Bone marrow (tissue), 2 donors: ENCODE data around the gene CCR3.

Source experiments
- DNase-seq, 2 donors: peaks; one replicate each; lab custom pipeline; 2025; lab: John Stamatoyannopoulos, UW

CCR3 gene

DNA sequence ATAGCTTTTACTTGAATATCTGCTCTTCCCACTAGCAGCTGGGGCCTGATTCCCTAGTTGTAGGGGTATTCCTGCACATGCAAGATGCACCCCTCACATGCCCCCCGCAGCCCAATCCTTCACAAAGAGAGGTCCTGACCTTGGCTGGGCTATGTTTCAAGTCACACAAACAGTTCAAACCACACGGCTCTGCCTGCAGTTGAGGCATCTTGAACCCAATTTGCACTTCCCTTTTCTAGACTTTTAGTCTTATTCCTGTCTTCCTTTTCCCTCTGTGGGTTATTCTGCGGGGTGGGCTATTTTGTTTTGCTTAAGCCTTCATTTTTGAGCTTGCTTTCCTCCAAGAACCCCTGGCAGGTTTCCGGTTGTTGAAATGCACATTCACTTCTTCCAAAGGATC lies 20.9 kb upstream of the CCR3 start:
- DNase-seq: peak in 1 of 2 donors; percentile 54

DNA sequence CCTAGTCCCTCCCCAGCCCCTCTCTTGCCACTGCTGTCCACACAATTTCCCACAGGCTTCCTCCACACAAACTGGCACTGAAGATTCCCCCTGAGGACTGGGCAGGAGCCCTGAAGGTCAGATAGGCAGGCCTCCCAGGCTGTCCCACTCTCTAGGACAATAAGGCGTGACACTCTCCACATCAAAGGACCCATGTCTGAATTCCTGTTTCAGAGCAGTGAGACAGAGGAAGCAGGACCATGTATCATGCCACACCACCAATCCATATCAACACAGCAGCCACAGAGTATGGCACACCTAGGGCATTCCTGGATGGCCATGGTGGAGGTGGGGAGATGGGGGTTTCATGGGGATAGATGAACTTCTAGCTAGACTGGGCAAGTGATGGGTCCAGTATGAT lies 20.3 kb upstream of the CCR3 start:
- no peak for DNase-seq

- peak in 1 of 2 donors; percentile 88 for DNase-seq
Observed at GRCh38 chr3:46222435-46223161, 19.7 kb upstream of the CCR3 start.

- DNase-seq: peak in 1 of 2 donors; percentile 93
Observed at GRCh38 chr3:46228260-46229242, 13.7 kb upstream of the CCR3 start.

DNA sequence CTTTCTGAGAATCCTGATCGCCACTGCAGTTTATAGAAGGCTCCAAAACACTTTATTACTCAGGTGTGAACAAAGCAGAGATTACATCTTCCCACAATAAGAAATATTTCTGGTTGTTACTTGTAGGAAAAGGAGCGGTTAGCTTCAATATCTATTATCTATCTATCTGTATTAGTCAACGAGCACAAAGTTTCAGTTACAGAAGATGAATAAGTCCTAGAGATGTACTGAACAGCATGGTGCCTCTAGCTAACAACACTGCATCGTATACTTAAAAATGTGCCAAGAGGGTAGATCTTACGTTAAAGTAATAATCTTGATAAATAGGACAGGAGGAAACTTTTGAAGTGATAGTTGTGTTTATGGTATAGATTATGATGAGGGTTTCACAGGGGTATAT lies 10.9 kb upstream of the CCR3 start:
- DNase-seq: no peak

DNA sequence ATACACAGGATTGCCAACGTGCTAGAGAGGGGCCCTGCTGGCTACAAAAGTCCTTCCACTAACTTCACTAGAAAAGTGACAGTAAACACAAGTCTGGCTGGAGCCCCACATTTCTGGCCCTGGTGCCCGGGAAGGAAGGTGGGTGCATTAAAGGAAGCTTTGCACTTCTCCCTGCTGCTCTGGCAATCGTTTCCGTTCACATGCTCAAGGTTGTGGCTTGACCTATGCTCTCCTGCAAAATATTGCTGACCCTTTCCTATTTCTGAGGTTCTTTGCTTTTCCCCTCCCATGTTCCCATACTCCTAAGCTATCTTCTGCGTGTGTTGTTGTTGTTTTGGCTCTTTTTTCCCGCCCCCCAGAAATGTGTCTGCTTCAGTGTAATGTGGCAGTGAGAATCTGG lies 9.1 kb upstream of the CCR3 start:
- no peak for DNase-seq

- no peak for DNase-seq
Observed at GRCh38 chr3:46235425-46235824, 6.8 kb upstream of the CCR3 start.

DNA sequence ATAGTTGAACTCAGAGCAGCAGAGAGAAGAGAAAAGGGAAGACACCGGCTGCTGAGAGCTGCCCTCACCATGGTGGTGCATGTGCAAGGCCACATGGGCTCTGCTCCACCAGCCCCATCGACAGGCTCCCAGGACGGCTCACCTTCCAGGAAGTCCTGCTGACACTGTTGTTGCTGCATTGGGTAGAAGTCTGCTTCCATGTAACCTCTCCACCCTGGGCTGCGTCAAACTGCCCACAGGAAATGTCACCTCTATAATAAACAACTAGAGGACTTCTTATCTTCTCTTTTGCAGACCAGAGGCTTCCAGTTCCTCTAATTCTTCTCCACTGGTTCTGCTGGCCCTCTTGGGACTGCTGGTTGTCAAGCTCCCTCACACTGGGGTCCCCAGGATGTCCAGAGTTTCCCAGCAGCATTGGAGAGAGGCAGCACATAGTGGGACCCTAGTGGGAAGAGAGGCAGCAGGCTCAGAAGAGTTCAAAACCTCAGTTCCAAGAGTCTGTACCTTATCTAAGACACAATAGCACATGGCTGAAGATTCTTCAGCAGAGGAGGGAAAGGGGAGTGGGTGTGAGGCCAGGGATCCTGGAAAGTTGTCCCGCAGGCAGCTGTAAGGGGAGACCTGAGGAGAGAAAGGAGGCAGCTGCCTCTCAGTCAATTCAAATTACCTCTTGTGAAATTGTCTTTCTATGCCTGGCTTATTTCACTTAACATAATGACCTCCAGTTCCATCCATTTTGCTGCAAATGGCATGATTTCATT lies 5.8 kb upstream of the CCR3 start:
- no peak for DNase-seq

GRCh38 chr3:46238386-46238785 lies 3.9 kb upstream of the CCR3 start:
- DNase-seq: no peak

- no peak for DNase-seq
Observed at GRCh38 chr3:46239301-46239938, 2.8 kb upstream of the CCR3 start.

DNA sequence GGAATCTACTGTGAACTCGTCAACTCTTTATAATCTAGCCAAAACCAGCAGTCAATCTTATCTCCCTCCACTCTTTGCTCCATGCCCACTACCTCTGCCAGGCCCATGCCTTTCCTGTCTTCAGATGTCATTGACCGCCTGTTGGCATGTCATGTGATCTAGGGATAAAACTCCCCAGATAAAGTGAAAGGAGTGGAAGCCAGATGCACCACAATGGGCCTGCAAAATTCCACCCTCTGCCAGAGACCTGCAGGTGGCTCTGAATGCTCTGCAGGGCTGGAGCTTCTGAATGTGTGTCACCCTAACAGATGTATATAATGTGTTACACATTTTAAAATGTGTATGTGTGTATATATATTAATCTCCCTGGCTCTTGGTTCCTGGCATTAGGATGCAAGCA lies 2.3 kb upstream of the CCR3 start:
- no peak for DNase-seq

DNA sequence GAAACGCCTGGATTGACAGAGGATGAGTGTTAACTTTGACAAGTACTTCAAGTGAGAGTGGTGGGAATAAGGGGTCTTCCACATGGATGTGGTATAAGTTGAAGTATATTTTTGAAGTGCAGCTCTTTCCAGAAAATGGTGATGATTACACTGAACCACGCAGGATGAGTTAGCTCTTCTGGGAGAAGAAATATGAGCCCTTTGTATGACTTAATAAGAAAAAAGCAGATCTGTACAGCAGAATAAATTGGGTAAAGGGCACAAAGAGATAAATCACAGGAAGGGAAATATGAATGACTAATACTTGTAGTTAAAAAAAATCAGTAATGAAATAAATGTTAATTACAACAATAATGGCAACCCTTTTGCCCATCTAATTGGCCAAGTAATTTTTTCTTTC lies 1.3 kb downstream of the CCR3 start:
- no peak for DNase-seq

DNA sequence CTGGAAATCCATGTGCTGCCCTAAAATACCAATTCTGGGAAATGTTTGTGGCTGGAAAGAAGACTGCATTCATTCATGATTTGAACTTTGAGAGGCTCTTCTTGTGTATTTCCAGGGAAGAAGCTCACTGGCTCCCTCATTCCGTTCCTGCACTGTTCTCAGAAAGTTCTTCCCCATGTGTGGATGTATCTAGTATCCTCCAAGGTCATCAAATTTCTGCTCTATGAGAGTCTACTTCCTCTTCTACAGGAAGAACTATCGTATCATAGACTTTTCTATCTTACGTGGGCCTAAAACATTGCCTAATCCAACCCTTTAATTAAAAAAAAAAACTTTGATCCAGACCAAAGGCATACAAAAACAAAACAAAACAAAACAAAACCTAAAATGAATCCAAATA lies 2.9 kb downstream of the CCR3 start:
- no peak for DNase-seq

DNA sequence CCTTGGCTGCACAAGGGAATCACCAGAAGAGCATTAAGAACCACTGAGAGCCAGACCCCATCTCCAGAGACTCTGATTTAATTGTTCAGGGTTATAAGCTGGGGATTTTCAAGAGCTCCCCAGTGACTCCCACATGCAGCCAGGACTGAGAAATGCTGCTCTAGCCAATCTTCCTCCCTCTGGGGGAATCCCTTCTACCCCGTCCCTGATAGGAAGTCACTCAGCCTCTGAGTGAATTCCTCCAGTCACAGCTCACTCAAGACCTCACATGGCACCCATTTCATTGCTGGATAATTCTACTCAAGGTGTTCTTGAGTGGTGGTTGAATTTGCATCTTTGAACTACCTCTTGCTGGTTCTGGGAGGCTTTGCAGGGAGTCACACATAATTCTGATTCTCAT lies 10.7 kb downstream of the CCR3 start:
- no peak for DNase-seq

DNA sequence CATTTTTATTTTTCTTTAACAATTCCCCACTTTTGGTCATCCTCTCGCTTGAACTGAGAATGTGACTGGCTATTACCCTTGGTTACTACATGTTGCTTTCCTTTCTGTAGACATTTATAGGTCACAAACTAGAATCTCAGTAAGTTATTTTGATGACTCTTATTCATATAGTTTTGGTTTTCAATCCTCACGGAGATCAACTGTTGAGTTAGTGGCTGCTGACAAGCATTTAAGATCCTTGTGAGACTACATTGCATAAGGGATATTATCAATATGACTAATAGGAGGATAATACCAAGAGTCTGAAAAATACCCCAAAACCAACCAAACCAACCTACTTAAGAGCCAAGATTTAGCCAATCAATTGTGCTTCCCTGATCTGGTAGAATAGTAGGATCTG lies 16.3 kb downstream of the CCR3 start:
- DNase-seq: no peak

DNA sequence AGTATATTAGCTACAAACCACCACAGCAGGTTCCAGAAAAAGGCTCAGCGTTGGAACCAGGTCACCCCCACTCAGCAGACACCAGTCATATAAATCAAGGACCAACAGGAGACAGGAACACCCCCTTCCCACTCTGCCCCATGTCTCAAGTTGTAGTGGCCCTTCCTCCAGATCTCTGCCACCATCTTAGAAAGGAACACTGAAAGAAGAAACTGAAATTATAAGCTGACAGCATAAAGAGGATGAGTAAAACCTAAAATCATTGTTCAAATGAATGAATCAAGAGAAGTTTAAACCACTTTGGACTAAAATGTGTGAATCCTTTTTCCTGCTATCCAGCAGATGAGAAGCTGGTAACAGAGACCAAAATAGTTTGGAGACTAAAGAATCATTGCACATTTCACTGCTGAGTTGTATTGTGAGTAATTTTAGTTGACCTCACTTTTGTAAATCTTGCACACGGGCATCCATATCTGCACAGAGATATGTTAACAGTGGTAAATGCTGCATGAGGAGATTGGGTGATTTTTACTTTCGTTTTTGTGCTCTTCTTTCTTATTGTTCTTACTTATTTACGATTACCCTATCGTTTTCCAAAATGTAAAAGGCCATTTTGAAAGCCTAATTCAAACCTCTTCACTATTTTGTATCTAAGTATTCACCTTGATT lies 19.8 kb downstream of the CCR3 start:
- DNase-seq: peak in 1 of 2 donors; percentile 25

- no peak for DNase-seq
Observed at GRCh38 chr3:46264002-46264401, 21.7 kb downstream of the CCR3 start.

DNA sequence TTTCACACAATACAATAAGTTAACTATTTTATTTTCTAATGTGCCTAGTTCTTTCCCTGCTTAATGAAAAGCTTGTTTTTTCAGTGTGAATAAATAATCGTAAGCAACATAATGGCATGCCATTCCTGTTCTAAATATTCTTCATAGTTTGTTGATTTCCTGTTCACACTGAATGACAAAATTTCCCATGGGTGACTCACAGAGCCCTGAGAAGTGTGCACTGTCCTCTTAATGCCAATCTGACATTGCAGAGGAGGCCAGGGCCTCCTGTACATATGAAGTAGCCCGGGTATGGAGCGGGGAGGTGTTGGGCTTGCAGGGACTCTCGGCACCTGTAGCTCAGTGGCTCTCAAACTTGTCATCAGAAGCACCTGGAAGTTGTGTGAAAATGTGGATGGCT lies 24.3 kb downstream of the CCR3 start:
- DNase-seq: peak in 1 of 2 donors; percentile 31

GRCh38 chr3:46269556-46269955 lies 27.3 kb downstream of the CCR3 start:
- DNase-seq: no peak

DNA sequence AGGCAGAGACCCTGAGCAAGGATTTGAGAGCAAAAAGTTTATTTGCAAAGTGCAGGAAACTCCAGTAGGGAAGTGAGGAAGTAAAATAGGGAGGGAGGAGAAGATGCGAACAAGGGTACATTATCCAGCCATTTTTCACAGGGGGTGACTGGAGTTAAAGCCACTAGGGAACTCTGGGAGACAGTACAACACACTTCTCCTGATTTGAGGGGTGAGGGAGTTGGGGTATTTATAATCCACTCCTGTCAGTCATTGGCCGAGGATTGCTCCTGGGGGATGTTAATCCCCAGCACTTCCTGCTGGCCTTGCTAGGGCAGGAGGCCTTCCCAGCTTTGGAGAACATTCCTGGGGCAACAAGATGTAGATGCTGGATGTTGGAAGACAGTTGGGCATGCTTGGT lies 28.2 kb downstream of the CCR3 start:
- DNase-seq: no peak

DNA sequence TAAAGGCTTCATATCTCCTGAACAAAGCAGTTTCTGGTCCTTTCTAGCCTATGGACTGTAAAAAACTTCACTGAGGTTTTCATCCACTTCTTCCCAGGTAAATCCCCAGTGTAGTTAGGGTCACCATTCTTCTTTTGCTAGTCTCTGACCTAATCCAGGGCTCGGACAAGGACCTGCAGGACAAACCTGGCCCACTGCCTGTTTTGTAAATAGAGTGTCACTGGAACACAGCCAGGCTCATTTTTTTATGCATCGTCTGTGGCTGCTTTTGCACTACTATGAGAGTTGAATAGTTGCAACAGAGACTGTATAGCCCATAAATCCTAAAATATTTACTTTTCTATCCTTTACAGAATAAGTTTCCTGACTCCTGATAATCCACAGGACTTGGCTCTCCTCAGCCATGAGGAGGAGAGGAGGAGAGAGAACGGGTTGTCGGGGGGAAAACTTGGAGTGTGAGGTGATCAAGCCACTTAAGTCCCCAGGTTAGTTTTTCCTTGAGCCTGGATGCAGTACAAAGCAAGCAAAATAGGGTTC lies 29.0 kb downstream of the CCR3 start:
- DNase-seq: no peak
